ENCODE measurements around the gene PANK4. TPM values are rescaled to one million over a fixed set of nuclear protein-coding genes. Genes with fewer than 3 reads are reported as not detected.
A peak's percentile ranks its signal among the peaks of the same experiment; 100 is the strongest.

The PANK4 gene
- 45.6 and 53.6 TPM in 2 replicates for total RNA-seq (2021)
- percentile 66 among the genes with signal in this experiment for Bru-seq, nascent RNA
- percentile 67 among the genes with signal in this experiment for BruChase-seq, experiment 1, labeled RNA remaining after a 2-hour chase
- percentile 70 among the genes with signal in this experiment for BruChase-seq, experiment 2, labeled RNA remaining after a 6-hour chase
- long read RNA-seq, transcript PANK4-201 (19 exons, 2,677 nt) = major isoform, 94 of 132 reads
- long read RNA-seq, partial matches to known transcripts = 5 of 132 reads
- long read RNA-seq, other reads (novel, unspliced or antisense) = 33 of 132 reads

DNA sequence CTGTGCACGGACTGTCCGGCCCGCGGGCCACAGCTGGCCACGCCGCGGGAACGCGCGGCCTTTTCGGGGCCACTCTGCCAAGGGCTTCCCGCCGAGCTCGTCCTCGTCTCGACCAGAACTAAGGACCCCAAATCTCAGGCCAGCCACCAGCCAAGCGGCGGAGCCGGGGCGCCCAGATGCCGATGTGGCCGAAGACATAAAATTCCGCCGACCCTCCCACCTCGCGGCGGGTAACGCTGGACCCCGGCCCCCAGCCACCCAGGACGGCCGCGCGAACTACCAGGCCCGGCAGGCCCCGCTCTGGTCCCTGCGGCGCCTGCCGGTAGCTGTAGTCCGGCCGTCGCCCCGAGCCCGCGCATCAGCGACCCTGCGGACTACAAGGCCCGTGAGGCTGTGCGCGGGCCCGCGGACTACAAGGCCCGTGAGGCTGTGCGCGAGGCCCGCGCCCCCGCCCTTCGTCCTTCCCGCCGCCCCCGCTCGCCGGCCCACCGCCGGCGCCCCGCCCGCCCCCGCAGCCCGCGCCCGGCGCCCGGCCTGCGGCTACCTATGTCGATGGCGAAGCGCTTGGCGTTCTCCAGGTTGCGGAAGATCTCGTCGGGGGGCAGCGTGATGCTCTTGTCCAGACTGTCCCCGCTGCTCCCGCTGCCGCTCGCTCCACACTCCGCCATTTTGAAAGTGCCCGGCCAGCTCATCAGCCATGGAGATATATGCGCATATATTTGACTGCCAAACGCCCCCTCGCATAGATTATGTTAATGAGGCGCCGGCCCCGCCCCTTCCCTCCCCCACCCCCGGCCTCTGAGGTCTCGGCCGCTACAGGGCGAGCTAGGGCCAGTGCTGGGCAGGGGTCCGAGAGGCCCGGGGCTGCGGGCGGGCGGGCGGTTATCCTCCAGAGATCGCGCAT, at the start of gene PANK4:
TSS of gene PANK4 (minus strand) at position 677 of the 904 bp plus-strand sequence. CDS start at position 668, 9 bp downstream.
- Histone ChIP-seq H3K36me3 (ENCODE audit: insufficient read depth, low read length, poor library complexity, severe bottlenecking) (peaks cover 6% of the 10 kb centered on the region), H3K4me3 (ENCODE audit: low read depth, low read length, poor library complexity, severe bottlenecking) (peak within 1 kb of the TSS; percentile 99), H3K27me3 (replicated peaks; ENCODE audit: insufficient read depth, low read depth, low read length, poor library complexity) (peaks cover 35% of the 10 kb centered on the region), H3K27ac (ENCODE audit: low read depth, low read length, poor library complexity, severe bottlenecking) (peak within 1 kb of the TSS; percentile 85), H3K9me3 (ENCODE audit: low read depth, low read length, poor library complexity, severe bottlenecking) (no peaks in the 10 kb centered on the region), H3K4me1 (ENCODE audit: insufficient read depth, low read length, poor library complexity, severe bottlenecking) (peaks cover 11% of the 10 kb centered on the region)
- peak; percentile 97 for DNase-seq (ENCODE audit: low spot score)
- ChIA-PET POLR2A (ENCODE audit: low non-redundant PET) (interaction anchor here (0.6 to 0.9 kb wide), 3 partner anchors 20 to 318 kb away, joined by 3 to 10 read pairs (median 4); no protein-coding TSS in a partner anchor), CTCF (interaction anchor here (0.6 to 1.0 kb wide), 7 partner anchors 9 to 906 kb away, joined by 3 to 9 read pairs (median 5); partner anchors contain the start of gene FAAP20)
- no TSS peak for BruUV-seq (replicated peaks)
- TF ChIP-seq CTCF (conservative IDR thresholded peaks at IDR 0.05; ENCODE audit: low read depth, low read length) (no peak), EZH2 (IDR thresholded peaks at IDR 0.05; ENCODE audit: borderline replicate concordance, low read depth, low read length, poor library complexity, severe bottlenecking) (no peak)
- intact Hi-C loops (cut with micrococcal nuclease; ENCODE audit: unreplicated experiment) = no loop called here

DNA sequence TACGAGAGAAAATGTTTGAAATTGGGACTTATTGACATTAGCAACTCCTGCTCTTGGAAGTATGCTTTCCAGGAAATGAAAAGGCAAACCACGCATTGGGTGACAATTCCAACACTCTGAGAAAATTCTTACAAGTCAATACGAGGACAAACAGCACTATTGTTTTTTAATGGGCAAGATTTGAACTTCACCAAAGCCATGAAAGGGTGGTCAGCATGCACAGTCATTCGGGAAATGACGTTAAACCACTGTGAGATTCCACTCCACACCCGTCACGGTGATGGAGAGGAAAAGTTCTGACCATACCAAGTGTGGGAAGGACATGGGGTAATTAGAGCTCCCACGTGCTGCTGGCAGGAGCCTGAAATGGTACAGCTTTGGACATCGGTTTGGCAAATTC, 48.0 kb upstream of the PANK4 start:
- intact Hi-C loops (cut with micrococcal nuclease; ENCODE audit: unreplicated experiment) = no loop called here

More for the DNA sequence above, 48.0 kb upstream of the PANK4 start:
- Histone ChIP-seq H3K4me3 (ENCODE audit: low read depth, low read length, poor library complexity, severe bottlenecking) (no peak overlapping the region), H3K27ac (ENCODE audit: low read depth, low read length, poor library complexity, severe bottlenecking) (no peak overlapping the region), H3K36me3 (ENCODE audit: insufficient read depth, low read length, poor library complexity, severe bottlenecking) (no peaks in the 10 kb centered on the region), H3K9me3 (ENCODE audit: low read depth, low read length, poor library complexity, severe bottlenecking) (no peaks in the 10 kb centered on the region), H3K4me1 (ENCODE audit: insufficient read depth, low read length, poor library complexity, severe bottlenecking) (no peaks in the 10 kb centered on the region), H3K27me3 (replicated peaks; ENCODE audit: insufficient read depth, low read depth, low read length, poor library complexity) (peaks cover 7% of the 10 kb centered on the region)
- ChIA-PET CTCF (no interaction called here), POLR2A (ENCODE audit: low non-redundant PET) (interaction anchor here (0.9 kb wide), 1 partner anchor 16 kb away, joined by 3 read pairs; no protein-coding TSS in a partner anchor)
- DNase-seq (ENCODE audit: low spot score) = no peak
- BruUV-seq (replicated peaks) = no TSS peak
- TF ChIP-seq EZH2 (IDR thresholded peaks at IDR 0.05; ENCODE audit: borderline replicate concordance, low read depth, low read length, poor library complexity, severe bottlenecking) (no peak), CTCF (conservative IDR thresholded peaks at IDR 0.05; ENCODE audit: low read depth, low read length) (no peak)

All from A673 (cell line).